Muscle of leg (tissue), 11 donors: ENCODE data around the gene TTC23. TPM values are rescaled to one million over a fixed set of nuclear protein-coding genes. Genes with fewer than 3 reads are reported as not detected.
A peak's percentile ranks its signal among the peaks of the same experiment; 100 is the strongest.

Experiments
- DNase-seq: peaks from one replicate; pipeline ENCODE4 v3.0.0; 2013
- H3K27ac ChIP-seq: one replicate; pipeline ENCODE4 v1.5.1; 2013; ENCODE audit warnings: mild to moderate bottlenecking, low read length, control low read depth
- H3K27me3 ChIP-seq: one replicate; pipeline ENCODE4 v1.6.1; 2013; ENCODE audit warnings: low read length; ENCODE audit not compliant: control insufficient read depth, insufficient read depth
- H3K36me3 ChIP-seq: one replicate; pipeline ENCODE4 v1.6.1; 2013; ENCODE audit warnings: low read length; ENCODE audit not compliant: control insufficient read depth, insufficient read depth
- H3K4me1 ChIP-seq: one replicate; pipeline ENCODE4 v1.6.1; 2013; ENCODE audit warnings: low read length; ENCODE audit not compliant: control insufficient read depth, insufficient read depth
- H3K4me3 ChIP-seq: one replicate; pipeline ENCODE4 v1.5.1; 2013; ENCODE audit warnings: low read length, control low read depth
- H3K9me3 ChIP-seq: replicated peaks from 2 replicates; pipeline ENCODE4 v1.6.1; 2013; ENCODE audit warnings: low read depth, low read length; ENCODE audit not compliant: control insufficient read depth
- WGBS: methylation state at CpG from one replicate; pipeline ENCODE4 v1.1.5; 2013; ENCODE audit warnings: missing lambda C conversion rate; ENCODE audit not compliant: insufficient coverage; 5-methylcytosine and 5-hydroxymethylcytosine counted together
- polyA plus RNA-seq, 8 donors: library from polyadenylated mRNA; unstranded; fragments of 120-200 nt; gene quantifications; one replicate each; pipeline versions ENCODE4 v1.2.1 to v1.2.3, GENCODE V29; 2013; ENCODE audit warnings: inconsistent platforms in 1 of 8, low replicate concordance in 1 of 8; ENCODE audit not compliant: insufficient read length in 8 of 8, insufficient read depth in 1 of 8
- total RNA-seq: library from RNA; stranded (reverse); fragments of 120-200 nt; gene quantifications from one replicate; pipeline ENCODE4 v1.2.4, GENCODE V29; 2013

Gene TTC23
- total and polyA plus RNA-seq, 9 donors: 16.3 to 22.3 (median 18.6) TPM

DNA sequence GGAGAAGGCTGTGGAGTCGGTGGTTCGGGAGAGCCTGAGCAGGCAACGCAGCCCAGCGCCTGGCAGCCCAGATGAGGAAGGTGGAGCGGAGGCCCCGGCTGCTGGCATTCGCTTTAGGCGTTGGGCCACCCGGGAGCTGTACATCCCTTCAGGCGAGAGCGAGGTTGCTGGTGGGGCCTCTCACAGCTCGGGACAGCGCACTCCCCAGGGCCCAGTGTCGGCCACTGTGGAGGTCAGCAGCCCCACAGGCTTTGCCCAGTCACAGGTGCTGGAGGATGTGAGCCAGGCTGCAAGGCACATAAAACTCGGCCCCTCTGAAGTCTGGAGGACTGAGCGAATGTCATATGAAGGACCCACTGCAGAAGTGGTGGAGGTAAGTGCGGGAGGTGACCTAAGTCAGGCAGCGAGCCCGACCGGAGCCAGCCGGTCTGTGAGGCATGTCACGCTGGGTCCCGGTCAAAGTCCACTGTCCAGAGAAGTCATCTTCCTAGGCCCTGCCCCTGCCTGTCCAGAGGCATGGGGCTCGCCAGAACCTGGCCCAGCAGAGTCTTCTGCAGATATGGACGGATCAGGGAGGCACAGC, 117.8 kb downstream of the TTC23 start:
- DNase-seq: no peak
- no peak overlapping the region for H3K27ac ChIP-seq
- peaks cover 34% of the 10 kb centered on the region for H3K36me3 ChIP-seq
- no peaks in the 10 kb centered on the region for H3K4me1 ChIP-seq
- H3K4me3 ChIP-seq: no peak overlapping the region
- no peaks in the 10 kb centered on the region for H3K27me3 ChIP-seq
- H3K9me3 ChIP-seq: no peaks in the 10 kb centered on the region
- 91% methylated on average over 25 of the region's 25 CpGs for WGBS

DNA sequence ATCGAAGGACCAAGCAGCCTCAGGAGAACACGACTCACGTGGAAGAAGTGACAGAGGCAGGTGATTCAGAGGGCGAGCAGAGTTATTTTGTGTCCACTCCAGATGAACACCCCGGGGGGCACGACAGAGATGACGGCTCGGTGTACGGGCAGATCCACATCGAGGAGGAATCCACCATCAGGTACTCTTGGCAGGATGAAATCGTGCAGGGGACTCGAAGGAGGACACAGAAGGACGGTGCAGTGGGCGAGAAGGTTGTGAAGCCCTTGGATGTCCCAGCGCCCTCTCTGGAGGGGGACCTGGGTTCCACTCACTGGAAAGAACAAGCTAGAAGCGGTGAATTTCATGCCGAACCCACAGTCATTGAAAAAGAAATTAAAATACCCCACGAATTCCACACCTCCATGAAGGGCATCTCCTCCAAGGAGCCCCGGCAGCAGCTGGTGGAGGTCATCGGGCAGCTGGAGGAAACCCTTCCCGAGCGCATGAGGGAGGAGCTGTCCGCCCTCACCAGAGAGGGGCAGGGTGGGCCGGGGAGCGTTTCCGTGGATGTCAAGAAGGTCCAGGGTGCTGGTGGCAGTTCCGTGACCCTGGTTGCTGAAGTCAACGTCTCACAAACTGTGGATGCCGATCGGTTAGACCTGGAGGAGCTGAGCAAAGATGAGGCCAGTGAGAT, 118.5 kb downstream of the TTC23 start:
- WGBS: 90% methylated on average over 24 of the region's 30 CpGs
- DNase-seq: no peak
- no peaks in the 10 kb centered on the region for H3K27me3 ChIP-seq
- no peaks in the 10 kb centered on the region for H3K9me3 ChIP-seq
- H3K4me3 ChIP-seq: no peak overlapping the region
- no peak overlapping the region for H3K27ac ChIP-seq
- peaks cover 4% of the 10 kb centered on the region for H3K4me1 ChIP-seq
- H3K36me3 ChIP-seq: peaks cover 32% of the 10 kb centered on the region

DNA sequence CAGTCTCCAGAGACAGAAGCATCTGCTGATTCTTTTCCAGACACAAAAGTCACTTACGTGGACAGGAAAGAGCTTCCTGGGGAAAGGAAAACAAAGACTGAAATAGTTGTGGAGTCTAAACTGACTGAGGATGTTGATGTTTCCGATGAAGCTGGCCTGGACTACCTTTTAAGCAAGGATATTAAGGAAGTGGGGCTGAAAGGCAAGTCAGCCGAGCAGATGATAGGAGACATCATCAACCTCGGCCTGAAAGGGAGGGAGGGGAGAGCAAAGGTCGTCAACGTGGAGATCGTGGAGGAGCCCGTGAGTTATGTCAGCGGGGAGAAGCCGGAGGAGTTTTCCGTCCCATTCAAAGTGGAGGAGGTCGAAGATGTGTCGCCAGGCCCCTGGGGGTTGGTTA, 119.1 kb downstream of the TTC23 start:
- Histone ChIP-seq H3K36me3 (peaks cover 32% of the 10 kb centered on the region), H3K4me3 (no peak overlapping the region), H3K27me3 (no peaks in the 10 kb centered on the region), H3K27ac (no peak overlapping the region), H3K9me3 (no peaks in the 10 kb centered on the region), H3K4me1 (peaks cover 10% of the 10 kb centered on the region)
- WGBS: 79% methylated on average over 12 of the region's 13 CpGs
- DNase-seq: no peak

GRCh38 chr15:99129644-99130043, 119.7 kb downstream of the TTC23 start:
- Histone ChIP-seq H3K9me3 (no peaks in the 10 kb centered on the region), H3K4me1 (peaks cover 16% of the 10 kb centered on the region), H3K4me3 (no peak overlapping the region), H3K27me3 (no peaks in the 10 kb centered on the region), H3K36me3 (peaks cover 32% of the 10 kb centered on the region), H3K27ac (no peak overlapping the region)
- DNase-seq: no peak
- 87% methylated on average over 16 of the region's 16 CpGs for WGBS

- no peak overlapping the region for H3K27ac ChIP-seq
- H3K9me3 ChIP-seq: no peaks in the 10 kb centered on the region
- H3K36me3 ChIP-seq: peaks cover 29% of the 10 kb centered on the region
- WGBS: 82% methylated on average over 4 of the region's 6 CpGs
- H3K27me3 ChIP-seq: no peaks in the 10 kb centered on the region
- DNase-seq: no peak
- H3K4me3 ChIP-seq: no peak overlapping the region
- H3K4me1 ChIP-seq: peaks cover 29% of the 10 kb centered on the region
These were observed 121.0 kb downstream of the TTC23 start for GRCh38 chr15:99128411-99128810.

- no peaks in the 10 kb centered on the region for H3K9me3 ChIP-seq
- DNase-seq: no peak
- H3K4me3 ChIP-seq: no peak overlapping the region
- no peak overlapping the region for H3K27ac ChIP-seq
- H3K27me3 ChIP-seq: no peaks in the 10 kb centered on the region
- no CpG with 5 or more reads among the region's 3 CpGs for WGBS
- H3K36me3 ChIP-seq: peaks cover 29% of the 10 kb centered on the region
- H3K4me1 ChIP-seq: peaks cover 35% of the 10 kb centered on the region
These were observed 121.6 kb downstream of the TTC23 start for GRCh38 chr15:99127773-99128172.

GRCh38 chr15:99126930-99127329, 122.5 kb downstream of the TTC23 start:
- no peaks in the 10 kb centered on the region for H3K9me3 ChIP-seq
- H3K4me1 ChIP-seq: peaks cover 35% of the 10 kb centered on the region
- no peak overlapping the region for H3K27ac ChIP-seq
- DNase-seq: no peak
- peaks cover 20% of the 10 kb centered on the region for H3K36me3 ChIP-seq
- H3K27me3 ChIP-seq: no peaks in the 10 kb centered on the region
- no peak overlapping the region for H3K4me3 ChIP-seq
- no CpG with 5 or more reads among the region's 3 CpGs for WGBS

DNA sequence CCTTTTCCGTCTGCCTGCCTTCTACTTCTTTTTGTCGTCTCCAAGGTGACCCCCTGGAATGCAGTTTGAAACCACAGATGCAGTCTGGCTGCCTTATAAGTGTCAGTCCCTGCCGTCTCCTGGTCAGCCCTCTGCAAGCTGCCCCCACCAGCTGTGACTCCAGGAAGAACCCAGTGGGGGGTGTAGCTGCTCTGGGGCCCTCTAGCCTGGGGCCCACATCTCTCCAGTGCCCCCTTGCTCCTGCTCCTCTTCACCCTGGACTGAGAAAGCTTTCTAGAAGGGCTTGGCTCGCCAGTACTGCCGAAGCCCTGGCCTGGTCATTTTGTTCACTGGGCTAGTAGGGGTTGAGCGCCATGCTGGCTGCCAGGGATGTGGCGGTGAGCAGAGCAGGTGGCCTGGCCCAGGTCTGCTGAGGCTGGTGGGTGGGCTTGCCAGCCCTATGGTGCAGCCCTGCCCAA, 123.2 kb downstream of the TTC23 start:
- DNase-seq: no peak
- H3K4me1 ChIP-seq: peaks cover 35% of the 10 kb centered on the region
- no peaks in the 10 kb centered on the region for H3K27me3 ChIP-seq
- H3K4me3 ChIP-seq: no peak overlapping the region
- H3K27ac ChIP-seq: peak overlapping the region; percentile 70
- H3K9me3 ChIP-seq: no peaks in the 10 kb centered on the region
- H3K36me3 ChIP-seq: peaks cover 17% of the 10 kb centered on the region
- 88% methylated on average over 6 of the region's 7 CpGs for WGBS

DNA sequence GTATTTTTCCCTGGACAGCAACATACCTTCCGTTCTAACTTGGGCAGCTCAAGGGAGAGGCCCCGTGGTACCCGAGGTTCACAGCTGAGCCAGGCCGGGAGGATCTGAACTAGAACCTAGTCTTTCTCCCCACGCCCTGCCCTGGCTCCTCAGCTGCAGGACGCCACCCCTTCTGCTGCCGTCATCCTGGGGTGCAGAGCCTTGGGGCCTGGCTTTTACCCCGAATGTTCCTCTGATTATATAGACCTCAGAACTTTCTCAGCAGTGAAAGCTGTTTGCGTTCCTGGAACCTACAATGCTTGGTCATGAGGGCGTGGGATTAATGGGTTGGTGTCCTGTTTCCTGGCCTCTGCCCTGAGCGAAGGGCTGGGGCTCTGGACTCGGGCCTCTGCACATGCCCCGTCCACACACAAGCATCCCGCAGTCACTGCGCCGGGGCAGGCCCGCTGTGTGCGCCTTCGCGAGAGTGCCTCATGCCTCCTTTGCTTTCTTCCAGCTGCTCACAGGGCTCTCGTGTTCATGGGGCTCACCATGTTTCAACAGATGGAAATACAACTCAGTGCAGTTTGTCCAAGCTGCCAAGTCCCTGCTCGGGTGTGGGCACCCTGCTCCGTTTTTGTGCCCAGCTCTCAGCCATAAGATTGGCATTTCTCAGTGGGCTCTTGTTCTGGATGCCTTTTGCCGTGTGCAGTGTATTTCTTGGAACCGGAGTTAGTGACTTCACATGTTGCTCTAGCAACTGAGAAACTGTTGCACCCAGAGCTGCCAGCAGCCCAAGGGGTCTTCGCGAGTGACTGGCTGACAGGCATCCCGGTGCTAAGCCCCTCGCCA, 124.1 kb downstream of the TTC23 start:
- Histone ChIP-seq H3K9me3 (no peaks in the 10 kb centered on the region), H3K27me3 (no peaks in the 10 kb centered on the region), H3K4me1 (peaks cover 38% of the 10 kb centered on the region), H3K36me3 (peaks cover 12% of the 10 kb centered on the region), H3K27ac (peak overlapping the region; percentile 81), H3K4me3 (no peak overlapping the region)
- 67% methylated on average over 24 of the region's 29 CpGs for WGBS
- peak; percentile 44 for DNase-seq

GRCh38 chr15:99124641-99125040, 124.7 kb downstream of the TTC23 start:
- H3K36me3 ChIP-seq: peaks cover 6% of the 10 kb centered on the region
- H3K4me3 ChIP-seq: no peak overlapping the region
- 100% methylated on average over 2 of the region's 8 CpGs for WGBS
- peak overlapping the region; percentile 81 for H3K27ac ChIP-seq
- peaks cover 42% of the 10 kb centered on the region for H3K4me1 ChIP-seq
- no peaks in the 10 kb centered on the region for H3K27me3 ChIP-seq
- H3K9me3 ChIP-seq: no peaks in the 10 kb centered on the region
- DNase-seq: no peak
